Kidney (tissue), 14 donors: ENCODE measurements around the gene PHLDA1. TPM values are rescaled to one million over a fixed set of nuclear protein-coding genes. Genes with fewer than 3 reads are reported as not detected.

ENCODE experiments used
- DNase-seq, 5 donors: peaks; one replicate each; pipeline ENCODE4 v3.0.0-alpha.2; 2013 to 2020
- FAIRE-seq: peaks from 2 replicates; lab custom pipeline; 2012; peaks lifted over from hg19 to GRCh38; lab: Jason Lieb, UNC
- H3K27ac ChIP-seq, 2 donors: one replicate each; pipeline ENCODE4 v1.7.0; 2013; ENCODE audit warnings: low read depth in 2 of 2, low read length in 2 of 2, inconsistent platforms in 1 of 2
- H3K27me3 ChIP-seq: one replicate; pipeline ENCODE4 v1.7.1; 2013; ENCODE audit warnings: low read length, inconsistent platforms; ENCODE audit not compliant: control insufficient read depth, insufficient read depth
- H3K36me3 ChIP-seq, 3 donors: one replicate each; pipeline versions ENCODE4 v1.7.0 to v1.7.1; 2013; ENCODE audit warnings: low read length in 3 of 3, control low read depth in 1 of 3, inconsistent platforms in 1 of 3; ENCODE audit not compliant: insufficient read depth in 3 of 3, control insufficient read depth in 2 of 3
- H3K4me1 ChIP-seq, 3 donors: one replicate each; pipeline versions ENCODE4 v1.7.0 to v1.7.1; 2013; ENCODE audit warnings: low read length in 3 of 3, inconsistent platforms in 1 of 3, low read depth in 1 of 3; ENCODE audit not compliant: control insufficient read depth in 2 of 3, insufficient read depth in 2 of 3
- H3K4me3 ChIP-seq, 3 donors: one replicate each; pipeline versions ENCODE4 v1.7.0 to v1.8.1; 2013; ENCODE audit warnings: low read length in 3 of 3, control low read depth in 1 of 3, inconsistent platforms in 1 of 3
- H3K9ac ChIP-seq, 3 donors: one replicate each; pipeline versions ENCODE4 v1.7.0 to v1.7.1; 2013; ENCODE audit warnings: low read length in 3 of 3, control low read depth in 1 of 3, inconsistent platforms in 1 of 3
- H3K9me3 ChIP-seq, 3 donors: one replicate each; pipeline versions ENCODE4 v1.7.0 to v1.7.1; 2013; ENCODE audit warnings: low read length in 3 of 3, control low read depth in 1 of 3, inconsistent platforms in 1 of 3; ENCODE audit not compliant: control insufficient read depth in 2 of 3, insufficient read depth in 1 of 3
- intact Hi-C: fragments of 100-400 bp; cut with DNase I; formaldehyde crosslinking; loops from one replicate; pipeline ENCODE4 v1.11.1; 2022
- polyA plus RNA-seq: library from polyadenylated mRNA; stranded (reverse); fragments of 350-450 nt; fragmentation: Illumina TruSeq; extraction: RNeasy Lipid Tissue Mini Kit (QIAGEN cat#74804); gene quantifications from one replicate; pipeline ENCODE4 v1.2.3, GENCODE V29; 2014; ENCODE audit warnings: low read depth, low replicate concordance; ENCODE audit not compliant: insufficient read depth
- total RNA-seq: library from RNA; stranded (reverse); fragmentation: NEBNext Ultra II Directional; extraction: Animal tissue kit (Norgen Biotek cat#: 25700); gene quantifications from one replicate; pipeline ENCODE4 v1.2.1, GENCODE V29; 2021
- TF ChIP-seq, protein P1 (sequence below): IDR thresholded peaks from 3 replicates; pipeline ENCODE4 v1.5.1; 2012; ENCODE audit warnings: mild to moderate bottlenecking, moderate library complexity, borderline replicate concordance; ENCODE audit not compliant: insufficient read depth; ENCODE audit errors: extremely low read depth
- donor health status: control.
- donor health status: control.
- donor health status: control.
- donor health status: control.
- donor health status: control.
- donor health status: DM: yes; HTN: yes; CAD: no.
- donor health status: Normal renal cell carcinoma (clear cell type).

Gene PHLDA1
- total and polyA plus RNA-seq, 2 donors from 2014 or later: 9.5 to 15.3 TPM

- no peaks in the 10 kb centered on the region for H3K9me3 ChIP-seq
- TF ChIP-seq, protein P1, sequence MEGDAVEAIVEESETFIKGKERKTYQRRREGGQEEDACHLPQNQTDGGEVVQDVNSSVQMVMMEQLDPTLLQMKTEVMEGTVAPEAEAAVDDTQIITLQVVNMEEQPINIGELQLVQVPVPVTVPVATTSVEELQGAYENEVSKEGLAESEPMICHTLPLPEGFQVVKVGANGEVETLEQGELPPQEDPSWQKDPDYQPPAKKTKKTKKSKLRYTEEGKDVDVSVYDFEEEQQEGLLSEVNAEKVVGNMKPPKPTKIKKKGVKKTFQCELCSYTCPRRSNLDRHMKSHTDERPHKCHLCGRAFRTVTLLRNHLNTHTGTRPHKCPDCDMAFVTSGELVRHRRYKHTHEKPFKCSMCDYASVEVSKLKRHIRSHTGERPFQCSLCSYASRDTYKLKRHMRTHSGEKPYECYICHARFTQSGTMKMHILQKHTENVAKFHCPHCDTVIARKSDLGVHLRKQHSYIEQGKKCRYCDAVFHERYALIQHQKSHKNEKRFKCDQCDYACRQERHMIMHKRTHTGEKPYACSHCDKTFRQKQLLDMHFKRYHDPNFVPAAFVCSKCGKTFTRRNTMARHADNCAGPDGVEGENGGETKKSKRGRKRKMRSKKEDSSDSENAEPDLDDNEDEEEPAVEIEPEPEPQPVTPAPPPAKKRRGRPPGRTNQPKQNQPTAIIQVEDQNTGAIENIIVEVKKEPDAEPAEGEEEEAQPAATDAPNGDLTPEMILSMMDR: no peak
- H3K36me3 ChIP-seq: no peaks in the 10 kb centered on the region
- peak overlapping the region; percentile 80 to 98 (median 94) for H3K4me3 ChIP-seq
- no peak for FAIRE-seq
- peak overlapping the region; percentile 77 to 88 (median 85) for H3K9ac ChIP-seq
- DNase-seq: no peak
- no peaks in the 10 kb centered on the region for H3K27me3 ChIP-seq
- intact Hi-C loops: loop anchor here (10.0 kb wide), 1 partner anchor 506 kb away; no protein-coding TSS in a partner anchor
- peaks cover 0 to 6% (median 0%) of the 10 kb centered on the region in 3 donors for H3K4me1 ChIP-seq
- H3K27ac ChIP-seq: peak overlapping the region; percentile 85 to 95
Measured at GRCh38 chr12:76031081-76031413, 529 bp downstream of the PHLDA1 start.

GRCh38 chr12:76030341-76031080, 1.1 kb downstream of the PHLDA1 start:
- no peaks in the 10 kb centered on the region for H3K36me3 ChIP-seq
- TF ChIP-seq, protein P1: no peak
- FAIRE-seq: no peak
- peak; percentile 58 to 82 (median 63) for DNase-seq
- no peaks in the 10 kb centered on the region for H3K27me3 ChIP-seq
- H3K9me3 ChIP-seq: no peaks in the 10 kb centered on the region
- H3K4me3 ChIP-seq: peak overlapping the region; percentile 80 to 98 (median 94)
- intact Hi-C loops: loop anchor here (10.0 kb wide), 1 partner anchor 506 kb away; no protein-coding TSS in a partner anchor
- H3K4me1 ChIP-seq: peaks cover 0 to 6% (median 0%) of the 10 kb centered on the region in 3 donors
- H3K27ac ChIP-seq: peak overlapping the region; percentile 85 to 95
- H3K9ac ChIP-seq: peak overlapping the region; percentile 77 to 88 (median 85)

GRCh38 chr12:76029982-76030340, 1.6 kb downstream of the PHLDA1 start:
- Histone ChIP-seq H3K4me1 (peaks cover 0 to 6% (median 0%) of the 10 kb centered on the region in 3 donors), H3K9ac (peak overlapping the region; percentile 77 to 88 (median 85)), H3K27me3 (no peaks in the 10 kb centered on the region), H3K27ac (peak overlapping the region; percentile 85 to 95), H3K4me3 (peak overlapping the region; percentile 80 to 98 (median 94)), H3K9me3 (no peaks in the 10 kb centered on the region), H3K36me3 (no peaks in the 10 kb centered on the region)
- FAIRE-seq (no peak), DNase-seq (peak in 3 of 5 donors; percentile 43 to 66 (median 64))
- intact Hi-C loops: loop anchor here (10.0 kb wide), 1 partner anchor 505 kb away; no protein-coding TSS in a partner anchor
- TF ChIP-seq, protein P1: no peak
